HG03064 (cell line): ENCODE data around the gene DEDD2.

ENCODE experiments used
- ATAC-seq: cut with Tn5 transposase; IDR thresholded peaks from one replicate; pipeline ENCODE4 v1.9.1; 2021; ENCODE audit warnings: low read depth; ENCODE audit not compliant: unreplicated experiment

DEDD2 gene

GRCh38 chr19:42229855-42230351, 12.4 kb upstream of the DEDD2 start:
- no peak for ATAC-seq

DNA sequence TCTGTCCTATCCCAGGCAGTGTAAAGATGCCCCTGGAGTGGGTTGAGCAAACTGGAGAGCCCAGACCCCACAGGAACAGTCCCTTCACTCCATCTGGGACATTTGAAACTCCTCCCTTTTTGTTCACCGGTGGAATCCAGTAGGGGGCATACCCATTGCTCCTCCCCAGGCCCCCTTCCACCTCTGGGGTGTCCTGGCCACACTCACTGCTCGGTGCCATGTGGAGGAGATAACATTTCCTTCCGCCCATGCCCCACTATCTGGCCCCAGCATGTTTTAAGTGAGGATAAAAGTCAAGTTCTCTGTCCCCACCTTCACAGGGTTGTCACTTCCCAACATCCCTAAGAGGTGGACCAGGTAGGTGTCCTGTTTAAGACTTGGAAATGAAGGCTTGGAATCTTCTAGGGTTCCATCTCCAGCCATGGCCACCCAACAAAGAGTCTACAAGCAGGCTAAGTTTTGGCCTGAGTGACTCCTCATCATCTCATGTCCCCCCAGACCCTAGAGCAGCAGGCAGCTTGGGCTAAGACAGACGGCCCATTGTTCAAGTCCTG, 11.9 kb upstream of the DEDD2 start:
- no peak for ATAC-seq

DNA sequence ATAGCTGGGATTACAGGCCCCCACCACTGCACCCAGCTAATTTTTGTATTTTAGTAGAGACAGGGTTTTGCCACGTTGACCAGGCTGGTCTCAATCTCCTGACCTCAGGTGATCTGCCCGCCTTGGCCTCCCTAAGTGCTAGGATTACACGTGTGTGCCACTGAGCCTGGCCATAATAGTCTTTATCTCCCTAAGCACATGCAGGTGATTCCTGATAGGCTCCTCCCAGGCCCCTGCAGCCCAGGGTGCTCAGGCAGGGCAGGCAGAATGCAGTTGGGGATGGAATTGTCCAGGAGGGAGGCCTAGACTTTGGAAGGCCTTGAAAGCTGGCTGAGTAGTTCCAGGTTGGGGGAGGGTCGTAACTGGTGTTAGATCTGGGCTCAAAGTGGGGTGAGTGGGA, 11.2 kb upstream of the DEDD2 start:
- ATAC-seq: no peak

- ATAC-seq: no peak
Measured at GRCh38 chr19:42226886-42227285, 9.4 kb upstream of the DEDD2 start.

DNA sequence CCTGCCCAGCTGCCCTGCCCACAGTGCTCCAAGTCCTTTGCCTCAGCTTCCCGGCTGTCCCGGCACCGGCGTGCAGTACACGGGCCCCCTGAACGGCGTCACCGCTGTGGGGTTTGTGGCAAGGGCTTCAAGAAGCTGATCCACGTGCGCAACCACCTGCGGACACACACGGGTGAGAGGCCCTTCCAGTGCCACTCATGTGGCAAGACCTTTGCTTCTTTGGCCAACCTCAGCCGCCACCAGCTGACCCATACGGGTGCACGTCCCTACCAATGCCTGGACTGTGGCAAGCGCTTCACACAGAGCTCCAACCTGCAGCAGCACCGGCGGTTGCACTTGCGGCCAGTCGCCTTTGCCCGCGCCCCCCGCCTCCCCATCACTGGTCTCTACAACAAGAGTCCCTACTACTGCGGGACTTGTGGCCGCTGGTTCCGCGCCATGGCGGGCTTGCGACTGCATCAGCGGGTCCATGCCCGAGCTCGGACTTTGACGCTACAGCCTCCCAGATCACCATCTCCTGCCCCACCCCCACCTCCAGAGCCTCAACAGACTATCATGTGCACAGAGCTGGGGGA, 8.3 kb upstream of the DEDD2 start:
- ATAC-seq: no peak

GRCh38 chr19:42224940-42225717, 7.7 kb upstream of the DEDD2 start:
- ATAC-seq: no peak

- no peak for ATAC-seq
Measured at GRCh38 chr19:42220751-42221097, 3.2 kb upstream of the DEDD2 start.

GRCh38 chr19:42219812-42220750, 2.6 kb upstream of the DEDD2 start, which contains the start of gene ZNF526:
ZNF526 (plus strand) TSS chr19:42220312; CDS start chr19:42224404, 4,092 bp downstream.
- ATAC-seq: peak; percentile 67

- ATAC-seq: peak; percentile 18
Measured at GRCh38 chr19:42216653-42217519, 591 bp downstream of the DEDD2 start.

- ATAC-seq: no peak
Measured at GRCh38 chr19:42214810-42215485, 2.5 kb downstream of the DEDD2 start.

- ATAC-seq: no peak
Measured at GRCh38 chr19:42212886-42213285, 4.6 kb downstream of the DEDD2 start.

GRCh38 chr19:42208612-42209011, 8.9 kb downstream of the DEDD2 start:
- no peak for ATAC-seq

GRCh38 chr19:42207767-42208271, 9.7 kb downstream of the DEDD2 start:
- no peak for ATAC-seq

GRCh38 chr19:42206871-42207755, 10.4 kb downstream of the DEDD2 start:
- no peak for ATAC-seq

- ATAC-seq: no peak
Measured at GRCh38 chr19:42204664-42205063, 12.8 kb downstream of the DEDD2 start.

- ATAC-seq: no peak
Measured at GRCh38 chr19:42203700-42204099, 13.8 kb downstream of the DEDD2 start.

DNA sequence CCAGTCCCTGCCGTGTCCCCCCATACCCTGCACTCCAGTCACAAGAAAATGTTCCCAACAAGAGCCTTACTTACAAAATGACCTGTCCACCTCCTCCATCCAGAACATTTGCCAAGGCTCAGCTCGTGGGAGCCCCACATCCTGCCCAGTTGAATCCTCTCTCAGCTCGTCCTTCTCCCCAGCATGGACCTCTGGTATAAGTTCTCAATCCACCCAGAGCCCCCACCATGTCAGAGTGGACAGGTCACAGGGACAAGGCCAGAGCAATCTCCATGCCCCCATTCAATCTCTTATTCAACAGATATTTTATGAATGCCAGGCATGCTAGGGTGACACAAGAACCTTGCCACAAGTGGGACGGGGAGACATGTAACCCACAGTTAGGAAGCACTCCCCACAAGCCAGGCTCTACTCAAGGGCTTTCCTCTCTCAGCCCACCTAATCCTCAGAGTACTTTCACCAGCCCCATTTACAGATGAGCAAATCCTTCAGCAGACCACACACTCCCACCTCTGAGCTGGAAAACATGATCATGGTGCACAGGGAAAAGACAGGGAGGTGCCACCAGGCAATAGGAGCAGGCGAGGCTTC, 15.1 kb downstream of the DEDD2 start:
- ATAC-seq: no peak
